ENCODE measurements around the gene TEC. TPM values are rescaled to one million over a fixed set of nuclear protein-coding genes. Genes with fewer than 3 reads are reported as not detected.
"Not testable (repeated sequence)": the region's sequence is repeated elsewhere in the genome, so short reads cannot be mapped to it uniquely, and the experiment has no call there.

Gene TEC
- total RNA-seq, 2 donors from 2014 or later, result 2.1 to 3.3 TPM

- no peak for TF ChIP-seq CTCF (IDR thresholded peaks at IDR 0.05)
- TF ChIP-seq POLR2A (IDR thresholded peaks at IDR 0.05), result no peak
- H3K27ac ChIP-seq, result no peak overlapping the region
- no peaks in the 10 kb centered on the region for H3K36me3 ChIP-seq (replicated peaks in 1 of 2; ENCODE audit: insufficient read depth in 1 of 2, low read depth in 2 of 2)
- H3K27me3 ChIP-seq, result no peaks in the 10 kb centered on the region
- DNase-seq (no peak), ATAC-seq (no peak)
- intact Hi-C loops (cut with DNase I), result no loop called here
- no peaks in the 10 kb centered on the region for H3K4me1 ChIP-seq
- no peak overlapping the region for H3K4me3 ChIP-seq
- no peaks in the 10 kb centered on the region for H3K9me3 ChIP-seq
- WGBS, 2 donors, result 75 to 85% methylated on average over 1 of the region's 1 CpG
These were observed 100.0 kb downstream of the TEC start for GRCh38 chr4:48169636-48170035.

GRCh38 chr4:48167538-48168263 lies 101.9 kb downstream of the TEC start:
- no peak for TF ChIP-seq POLR2A (IDR thresholded peaks at IDR 0.05)
- TF ChIP-seq CTCF (IDR thresholded peaks at IDR 0.05), result no peak
- no peak for DNase-seq
- H3K4me3 ChIP-seq, result no peak overlapping the region
- H3K9me3 ChIP-seq, result no peaks in the 10 kb centered on the region
- H3K4me1 ChIP-seq, result no peaks in the 10 kb centered on the region
- 75 to 78% methylated on average over 5 of the region's 5 CpGs for WGBS, 2 donors
- no peak for ATAC-seq
- intact Hi-C loops (cut with DNase I), result no loop called here
- no peaks in the 10 kb centered on the region for H3K36me3 ChIP-seq (replicated peaks in 1 of 2; ENCODE audit: insufficient read depth in 1 of 2, low read depth in 2 of 2)
- no peaks in the 10 kb centered on the region for H3K27me3 ChIP-seq
- no peak overlapping the region for H3K27ac ChIP-seq

- H3K36me3 ChIP-seq (replicated peaks in 1 of 2; ENCODE audit: insufficient read depth in 1 of 2, low read depth in 2 of 2); intact Hi-C loops (cut with DNase I); DNase-seq; H3K4me3 ChIP-seq; H3K27ac ChIP-seq; H3K27me3 ChIP-seq; ATAC-seq; H3K4me1 ChIP-seq; H3K9me3 ChIP-seq: not testable (repeated sequence)
- WGBS, 2 donors, result 94% methylated on average over 9 of the region's 9 CpGs
These were observed 105.1 kb downstream of the TEC start for GRCh38 chr4:48164561-48164960.

- Histone ChIP-seq H3K4me1 (no peaks in the 10 kb centered on the region), H3K27me3 (no peaks in the 10 kb centered on the region), H3K4me3 (no peak overlapping the region), H3K36me3 (replicated peaks in 1 of 2; ENCODE audit: insufficient read depth in 1 of 2, low read depth in 2 of 2) (no peaks in the 10 kb centered on the region), H3K9me3 (no peaks in the 10 kb centered on the region), H3K27ac (no peak overlapping the region)
- DNase-seq (no peak), ATAC-seq (no peak)
- WGBS, 2 donors, result 48 to 71% methylated on average over 1 of the region's 1 CpG
- no peak for TF ChIP-seq POLR2A (IDR thresholded peaks at IDR 0.05)
- TF ChIP-seq CTCF (IDR thresholded peaks at IDR 0.05), result no peak
- intact Hi-C loops (cut with DNase I), result no loop called here
These were observed 105.9 kb downstream of the TEC start for GRCh38 chr4:48163746-48164145.

GRCh38 chr4:48162162-48162561 lies 107.5 kb downstream of the TEC start:
- Histone ChIP-seq H3K27ac (no peak overlapping the region), H3K4me3 (no peak overlapping the region), H3K9me3 (no peaks in the 10 kb centered on the region), H3K27me3 (no peaks in the 10 kb centered on the region), H3K4me1 (no peaks in the 10 kb centered on the region), H3K36me3 (replicated peaks in 1 of 2; ENCODE audit: insufficient read depth in 1 of 2, low read depth in 2 of 2) (no peaks in the 10 kb centered on the region)
- no peak for TF ChIP-seq CTCF (IDR thresholded peaks at IDR 0.05)
- no peak for TF ChIP-seq POLR2A (IDR thresholded peaks at IDR 0.05)
- WGBS, 2 donors, result 83% methylated on average over 4 of the region's 4 CpGs
- ATAC-seq (no peak), DNase-seq (no peak)
- intact Hi-C loops (cut with DNase I), result no loop called here
